ENCODE results near the gene DIP2C. TPM values are rescaled to one million over a fixed set of nuclear protein-coding genes. Genes with fewer than 3 reads are reported as not detected.

DIP2C gene
- total RNA-seq, 1 donor: 19.9 TPM

GRCh38 chr10:619710-620109 lies 69.8 kb downstream of the DIP2C start:
- no peak for DNase-seq (ENCODE audit: low read depth)
- H3K4me3 ChIP-seq (ENCODE audit: low read depth, low read length): no peak overlapping the region
- TF ChIP-seq, protein P1, sequence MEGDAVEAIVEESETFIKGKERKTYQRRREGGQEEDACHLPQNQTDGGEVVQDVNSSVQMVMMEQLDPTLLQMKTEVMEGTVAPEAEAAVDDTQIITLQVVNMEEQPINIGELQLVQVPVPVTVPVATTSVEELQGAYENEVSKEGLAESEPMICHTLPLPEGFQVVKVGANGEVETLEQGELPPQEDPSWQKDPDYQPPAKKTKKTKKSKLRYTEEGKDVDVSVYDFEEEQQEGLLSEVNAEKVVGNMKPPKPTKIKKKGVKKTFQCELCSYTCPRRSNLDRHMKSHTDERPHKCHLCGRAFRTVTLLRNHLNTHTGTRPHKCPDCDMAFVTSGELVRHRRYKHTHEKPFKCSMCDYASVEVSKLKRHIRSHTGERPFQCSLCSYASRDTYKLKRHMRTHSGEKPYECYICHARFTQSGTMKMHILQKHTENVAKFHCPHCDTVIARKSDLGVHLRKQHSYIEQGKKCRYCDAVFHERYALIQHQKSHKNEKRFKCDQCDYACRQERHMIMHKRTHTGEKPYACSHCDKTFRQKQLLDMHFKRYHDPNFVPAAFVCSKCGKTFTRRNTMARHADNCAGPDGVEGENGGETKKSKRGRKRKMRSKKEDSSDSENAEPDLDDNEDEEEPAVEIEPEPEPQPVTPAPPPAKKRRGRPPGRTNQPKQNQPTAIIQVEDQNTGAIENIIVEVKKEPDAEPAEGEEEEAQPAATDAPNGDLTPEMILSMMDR (IDR thresholded peaks at IDR 0.05; ENCODE audit: insufficient read depth, low read depth, low read length): no peak

- H3K4me3 ChIP-seq (ENCODE audit: low read depth, low read length): no peak overlapping the region
- DNase-seq (ENCODE audit: low read depth): no peak
- TF ChIP-seq, protein P1 (IDR thresholded peaks at IDR 0.05; ENCODE audit: insufficient read depth, low read depth, low read length): no peak
Observed at GRCh38 chr10:618229-618989, 71.1 kb downstream of the DIP2C start.

GRCh38 chr10:617471-617870 lies 72.0 kb downstream of the DIP2C start:
- TF ChIP-seq, protein P1 (IDR thresholded peaks at IDR 0.05; ENCODE audit: insufficient read depth, low read depth, low read length): no peak
- H3K4me3 ChIP-seq (ENCODE audit: low read depth, low read length): no peak overlapping the region
- no peak for DNase-seq (ENCODE audit: low read depth)

GRCh38 chr10:615583-616152 lies 73.8 kb downstream of the DIP2C start:
- DNase-seq (ENCODE audit: low read depth): no peak
- TF ChIP-seq, protein P1 (IDR thresholded peaks at IDR 0.05; ENCODE audit: insufficient read depth, low read depth, low read length): no peak

GRCh38 chr10:614790-615582 lies 74.5 kb downstream of the DIP2C start:
- TF ChIP-seq, protein P1 (IDR thresholded peaks at IDR 0.05; ENCODE audit: insufficient read depth, low read depth, low read length): no peak
- no peak for DNase-seq (ENCODE audit: low read depth)

More at GRCh38 chr10:615583-616152, 73.8 kb downstream of the DIP2C start:
- no peak overlapping the region for H3K4me3 ChIP-seq (ENCODE audit: low read depth, low read length)

DNA sequence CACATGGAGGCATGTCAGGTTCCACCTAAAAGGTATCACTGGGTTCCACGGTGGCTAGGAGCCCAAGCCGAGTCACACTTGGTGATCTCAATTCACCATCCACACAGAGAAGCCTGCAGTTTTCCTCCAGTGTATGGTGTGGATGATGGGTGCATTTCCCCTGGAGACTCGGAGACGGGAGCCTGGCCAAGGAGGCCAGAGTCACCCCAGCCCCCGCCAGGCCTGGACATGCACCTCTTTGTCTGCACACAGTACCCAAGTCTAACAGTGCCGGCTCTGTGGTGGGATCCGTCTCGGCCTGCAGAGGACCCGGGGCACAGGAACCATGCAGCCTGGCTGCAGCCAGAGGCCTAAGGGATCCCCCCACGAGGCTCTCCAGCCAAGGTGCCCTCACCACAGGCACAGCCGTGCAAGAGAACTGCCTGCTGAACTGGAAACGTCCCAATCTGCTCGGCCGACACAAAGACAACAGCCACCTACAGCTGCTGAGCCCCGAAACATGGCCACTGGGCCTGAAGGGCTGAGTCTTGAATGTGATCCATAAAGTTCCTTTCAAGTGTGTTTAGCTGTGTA lies 75.2 kb downstream of the DIP2C start:
- no peak overlapping the region for H3K4me3 ChIP-seq (ENCODE audit: low read depth, low read length)
- TF ChIP-seq, protein P1 (IDR thresholded peaks at IDR 0.05; ENCODE audit: insufficient read depth, low read depth, low read length): no peak
- no peak for DNase-seq (ENCODE audit: low read depth)

More at GRCh38 chr10:614790-615582, 74.5 kb downstream of the DIP2C start:
- no peak overlapping the region for H3K4me3 ChIP-seq (ENCODE audit: low read depth, low read length)
